H9 (cell line): ENCODE measurements around the gene NMUR2. TPM values are rescaled to one million over a fixed set of nuclear protein-coding genes. Genes with fewer than 3 reads are reported as not detected.

ENCODE experiments used
- DNase-seq: peaks from one replicate; pipeline ENCODE4 v3.0.0-alpha.2; 2017
- H2AFZ ChIP-seq: one replicate; pipeline ENCODE4 v1.6.1; 2013; ENCODE audit warnings: mild to moderate bottlenecking, low read length, control low read depth, moderate library complexity
- H2AK5ac ChIP-seq: 2 replicates; pipeline ENCODE4 v1.6.1; 2013; ENCODE audit warnings: low read length, control low read depth, mixed read lengths; ENCODE audit not compliant: insufficient read length
- H2BK120ac ChIP-seq: one replicate; pipeline ENCODE4 v1.6.1; 2013; ENCODE audit warnings: low read depth, mild to moderate bottlenecking, low read length, control low read depth, inconsistent platforms; ENCODE audit not compliant: poor library complexity, severe bottlenecking
- H2BK12ac ChIP-seq: 2 replicates; pipeline ENCODE4 v1.6.1; 2013; ENCODE audit warnings: low read length, control low read depth, mixed read lengths, low read depth; ENCODE audit not compliant: insufficient read length
- H2BK15ac ChIP-seq: 2 replicates; pipeline ENCODE4 v1.6.1; 2013; ENCODE audit warnings: low read depth, low read length, control low read depth
- H2BK20ac ChIP-seq: one replicate; pipeline ENCODE4 v1.6.1; 2013; ENCODE audit warnings: low read depth, mild to moderate bottlenecking, low read length, control low read depth, inconsistent platforms; ENCODE audit not compliant: poor library complexity, severe bottlenecking
- H2BK5ac ChIP-seq: 2 replicates; pipeline ENCODE4 v1.6.1; 2013; ENCODE audit warnings: low read length, control low read depth, mixed read lengths; ENCODE audit not compliant: insufficient read length
- H3K14ac ChIP-seq: 2 replicates; pipeline ENCODE4 v1.6.1; 2013; ENCODE audit warnings: low read length, control low read depth; ENCODE audit not compliant: insufficient read depth
- H3K18ac ChIP-seq: 2 replicates; pipeline ENCODE4 v1.6.1; 2013; ENCODE audit warnings: low read depth, mild to moderate bottlenecking, mixed read lengths, low read length, control low read depth; ENCODE audit not compliant: insufficient read length
- H3K23ac ChIP-seq: 2 replicates; pipeline ENCODE4 v1.6.1; 2013; ENCODE audit warnings: low read length, control low read depth, mixed read lengths, low read depth; ENCODE audit not compliant: insufficient read length
- H3K23me2 ChIP-seq: 2 replicates; pipeline ENCODE4 v1.6.1; 2013; ENCODE audit warnings: low read depth, mild to moderate bottlenecking, mixed read lengths, low read length, control low read depth; ENCODE audit not compliant: insufficient read length, poor library complexity, severe bottlenecking
- H3K27ac ChIP-seq: 2 replicates; pipeline ENCODE4 v1.5.1; 2013; ENCODE audit warnings: low read length, control low read depth, mixed read lengths, low read depth; ENCODE audit not compliant: insufficient read length
- H3K27me3 ChIP-seq: 2 replicates; pipeline ENCODE4 v1.6.1; 2013; ENCODE audit warnings: low read length, control low read depth, inconsistent platforms; ENCODE audit not compliant: insufficient read depth
- H3K4ac ChIP-seq: 2 replicates; pipeline ENCODE4 v1.6.1; 2013; ENCODE audit warnings: low read depth, mild to moderate bottlenecking, control low read depth, inconsistent platforms, low read length, moderate library complexity
- H3K4me1 ChIP-seq: 2 replicates; pipeline ENCODE4 v1.6.1; 2013; ENCODE audit warnings: low read length, control low read depth, inconsistent platforms; ENCODE audit not compliant: insufficient read depth
- H3K4me2 ChIP-seq: 2 replicates; pipeline ENCODE4 v1.6.1; 2013; ENCODE audit warnings: low read length, control low read depth, mixed read lengths; ENCODE audit not compliant: insufficient read length, insufficient read depth
- H3K56ac ChIP-seq: 2 replicates; pipeline ENCODE4 v1.6.1; 2013; ENCODE audit warnings: low read depth, mild to moderate bottlenecking, mixed read lengths, low read length, control low read depth; ENCODE audit not compliant: insufficient read length
- H3K79me1 ChIP-seq: 2 replicates; pipeline ENCODE4 v1.6.1; 2013; ENCODE audit warnings: low read depth, mild to moderate bottlenecking, moderate library complexity, low read length, control low read depth, inconsistent platforms; ENCODE audit not compliant: insufficient read depth, poor library complexity, severe bottlenecking
- H3K79me2 ChIP-seq: 2 replicates; pipeline ENCODE4 v1.6.1; 2013; ENCODE audit warnings: low read length, control low read depth, inconsistent platforms; ENCODE audit not compliant: insufficient read depth
- H3K9ac ChIP-seq: 2 replicates; pipeline ENCODE4 v1.6.1; 2013; ENCODE audit warnings: low read length, control low read depth, mixed read lengths; ENCODE audit not compliant: insufficient read length; ENCODE audit errors: extremely low read depth
- H3K9me3 ChIP-seq: one replicate; pipeline ENCODE4 v1.6.1; 2013; ENCODE audit warnings: low read depth, low read length, inconsistent platforms; ENCODE audit not compliant: control insufficient read depth
- H3T11ph ChIP-seq: one replicate; pipeline ENCODE4 v1.6.1; 2013; ENCODE audit warnings: mild to moderate bottlenecking, low read length, control low read depth, inconsistent platforms
- H4K20me1 ChIP-seq: one replicate; pipeline ENCODE4 v1.6.1; 2013; ENCODE audit not compliant: control insufficient read depth, insufficient read length, insufficient read depth
- H4K5ac ChIP-seq: 2 replicates; pipeline ENCODE4 v1.6.1; 2013; ENCODE audit warnings: low read depth, mild to moderate bottlenecking, mixed read lengths, low read length, control low read depth; ENCODE audit not compliant: insufficient read length
- H4K8ac ChIP-seq: replicated peaks from 2 replicates; pipeline ENCODE4 v1.6.1; 2013; ENCODE audit warnings: low read length, control low read depth, mixed read lengths, low read depth; ENCODE audit not compliant: insufficient read length
- H4K91ac ChIP-seq: 2 replicates; pipeline ENCODE4 v1.6.1; 2013; ENCODE audit warnings: low read depth, mild to moderate bottlenecking, moderate library complexity, mixed read lengths, low read length, control low read depth; ENCODE audit not compliant: insufficient read length
- H3K27ac Mint-ChIP-seq, 3 experiments: 2 replicates in 2 of 3; 3 replicates in 1 of 3; pipeline ENCODE4 v1.8.0; 2020 to 2021; ENCODE audit warnings: mixed read lengths in 3 of 3, mild to moderate bottlenecking in 1 of 3, moderate library complexity in 1 of 3
- H3K27me3 Mint-ChIP-seq: 2 replicates; pipeline ENCODE4 v1.8.0; 2021; ENCODE audit warnings: low read depth, mild to moderate bottlenecking, moderate library complexity, mixed read lengths
- H3K36me3 Mint-ChIP-seq, 3 experiments: 2 replicates in 2 of 3; 3 replicates in 1 of 3; pipeline ENCODE4 v1.8.0; 2020 to 2021; ENCODE audit warnings: low read depth in 3 of 3, mixed read lengths in 3 of 3; ENCODE audit not compliant: insufficient read depth in 1 of 3
- H3K4me1 Mint-ChIP-seq, 2 experiments: 2 replicates each; pipeline ENCODE4 v1.8.0; 2020; ENCODE audit warnings: mixed read lengths in 2 of 2
- H3K4me3 Mint-ChIP-seq, 2 experiments: 2 replicates in 1 of 2; 3 replicates in 1 of 2; pipeline ENCODE4 v1.8.0; 2020 to 2021; ENCODE audit warnings: mild to moderate bottlenecking in 2 of 2, mixed read lengths in 2 of 2, moderate library complexity in 1 of 2
- H3K9me3 Mint-ChIP-seq, 2 experiments: 2 replicates in 1 of 2; 3 replicates in 1 of 2; pipeline ENCODE4 v1.8.0; 2020; ENCODE audit warnings: mild to moderate bottlenecking in 2 of 2, mixed read lengths in 2 of 2, moderate library complexity in 1 of 2
- WGBS: extraction: QIAGEN DNeasy Blood & Tissue Kit; methylation state at CpG from one replicate; pipeline ENCODE4 v1.1.7; 2013; ENCODE audit warnings: missing lambda C conversion rate, low lambda C conversion rate, mixed read lengths; ENCODE audit not compliant: insufficient read length; ENCODE audit errors: extremely low coverage; 5-methylcytosine and 5-hydroxymethylcytosine counted together
- total RNA-seq: library from RNA; stranded (reverse); gene quantifications from 2 replicates; pipeline ENCODE4 v1.2.1, GENCODE V29; 2021
- TF ChIP-seq, protein P1 (sequence below): fragments of 200-600 bp; sonication (generic); conservative IDR thresholded peaks from 3 replicates; pipeline ENCODE4 v1.8.0; 2021; ENCODE audit warnings: antibody characterized with exemption, mild to moderate bottlenecking

NMUR2 gene
- total RNA-seq, 1 experiment from 2014 or later, result 0.11 TPM

DNA sequence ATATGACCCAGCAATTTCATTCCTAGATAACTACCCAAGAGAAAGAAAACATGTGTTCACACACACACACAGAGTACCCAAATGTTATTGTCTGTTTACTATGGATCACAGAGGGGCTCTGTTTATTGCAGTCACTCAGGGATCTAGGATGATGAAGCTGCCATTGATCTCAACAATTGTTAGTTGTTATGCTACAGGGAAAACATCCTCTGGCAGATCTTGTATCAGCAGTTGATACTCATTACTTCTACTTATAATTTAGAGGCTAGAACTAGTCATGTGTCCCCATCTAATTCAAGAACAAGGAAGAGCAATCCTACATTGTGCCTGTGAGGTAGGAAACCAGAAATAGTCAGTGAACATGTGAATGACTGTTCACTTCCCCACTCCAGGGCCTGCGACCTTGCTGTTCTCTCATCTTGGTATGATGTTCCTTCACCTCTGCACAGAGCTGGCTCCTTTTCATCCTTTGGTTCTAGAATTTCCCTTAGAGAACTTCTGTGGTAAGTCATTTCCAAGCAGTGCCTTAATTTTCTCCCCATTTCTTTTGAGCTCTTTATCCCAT lies 30.3 kb downstream of the NMUR2 start:
- Histone ChIP-seq H3K4me2 (no peak overlapping the region), H2AFZ (no peak overlapping the region), H3K18ac (no peak overlapping the region), H3K27ac (no peak overlapping the region), H4K5ac (no peak overlapping the region), H2BK15ac (no peak overlapping the region), H3K23ac (no peak overlapping the region), H3K79me1 (no peaks in the 10 kb centered on the region), H3K79me2 (no peaks in the 10 kb centered on the region), H2BK20ac (no peak overlapping the region), H4K8ac (no peak overlapping the region), H3K4ac (no peak overlapping the region), H3K23me2 (no peaks in the 10 kb centered on the region), H3K56ac (no peak overlapping the region), H3K9ac (no peak overlapping the region), H3K27me3 (no peaks in the 10 kb centered on the region), H2BK120ac (no peak overlapping the region), H2BK12ac (no peak overlapping the region), H2AK5ac (no peak overlapping the region), H4K91ac (no peak overlapping the region), H3K14ac (no peak overlapping the region), H3K9me3 (no peaks in the 10 kb centered on the region), H4K20me1 (no peaks in the 10 kb centered on the region), H3T11ph (no peak overlapping the region), H3K4me1 (no peaks in the 10 kb centered on the region), H2BK5ac (no peak overlapping the region)
- H3K4me1 Mint-ChIP-seq, result no peaks in the 10 kb centered on the region; a peak in 1 of 4 replicates
- no CpG with 5 or more reads among the region's 1 CpG for WGBS
- DNase-seq, result no peak
- H3K36me3 Mint-ChIP-seq, result no peaks in the 10 kb centered on the region
- no peaks in the 10 kb centered on the region for H3K27me3 Mint-ChIP-seq
- no peaks in the 10 kb centered on the region for H3K9me3 Mint-ChIP-seq
- no peak overlapping the region for H3K4me3 Mint-ChIP-seq
- H3K27ac Mint-ChIP-seq, result no peak overlapping the region
- TF ChIP-seq, protein P1, sequence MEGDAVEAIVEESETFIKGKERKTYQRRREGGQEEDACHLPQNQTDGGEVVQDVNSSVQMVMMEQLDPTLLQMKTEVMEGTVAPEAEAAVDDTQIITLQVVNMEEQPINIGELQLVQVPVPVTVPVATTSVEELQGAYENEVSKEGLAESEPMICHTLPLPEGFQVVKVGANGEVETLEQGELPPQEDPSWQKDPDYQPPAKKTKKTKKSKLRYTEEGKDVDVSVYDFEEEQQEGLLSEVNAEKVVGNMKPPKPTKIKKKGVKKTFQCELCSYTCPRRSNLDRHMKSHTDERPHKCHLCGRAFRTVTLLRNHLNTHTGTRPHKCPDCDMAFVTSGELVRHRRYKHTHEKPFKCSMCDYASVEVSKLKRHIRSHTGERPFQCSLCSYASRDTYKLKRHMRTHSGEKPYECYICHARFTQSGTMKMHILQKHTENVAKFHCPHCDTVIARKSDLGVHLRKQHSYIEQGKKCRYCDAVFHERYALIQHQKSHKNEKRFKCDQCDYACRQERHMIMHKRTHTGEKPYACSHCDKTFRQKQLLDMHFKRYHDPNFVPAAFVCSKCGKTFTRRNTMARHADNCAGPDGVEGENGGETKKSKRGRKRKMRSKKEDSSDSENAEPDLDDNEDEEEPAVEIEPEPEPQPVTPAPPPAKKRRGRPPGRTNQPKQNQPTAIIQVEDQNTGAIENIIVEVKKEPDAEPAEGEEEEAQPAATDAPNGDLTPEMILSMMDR, result no peak
